ENCODE results near the gene ELOA. TPM values are rescaled to one million over a fixed set of nuclear protein-coding genes. Genes with fewer than 3 reads are reported as not detected.
A peak's percentile ranks its signal among the peaks of the same experiment; 100 is the strongest.

ELOA gene
- total RNA-seq, 1 donor from 2014 or later, result 70.2 TPM

DNA sequence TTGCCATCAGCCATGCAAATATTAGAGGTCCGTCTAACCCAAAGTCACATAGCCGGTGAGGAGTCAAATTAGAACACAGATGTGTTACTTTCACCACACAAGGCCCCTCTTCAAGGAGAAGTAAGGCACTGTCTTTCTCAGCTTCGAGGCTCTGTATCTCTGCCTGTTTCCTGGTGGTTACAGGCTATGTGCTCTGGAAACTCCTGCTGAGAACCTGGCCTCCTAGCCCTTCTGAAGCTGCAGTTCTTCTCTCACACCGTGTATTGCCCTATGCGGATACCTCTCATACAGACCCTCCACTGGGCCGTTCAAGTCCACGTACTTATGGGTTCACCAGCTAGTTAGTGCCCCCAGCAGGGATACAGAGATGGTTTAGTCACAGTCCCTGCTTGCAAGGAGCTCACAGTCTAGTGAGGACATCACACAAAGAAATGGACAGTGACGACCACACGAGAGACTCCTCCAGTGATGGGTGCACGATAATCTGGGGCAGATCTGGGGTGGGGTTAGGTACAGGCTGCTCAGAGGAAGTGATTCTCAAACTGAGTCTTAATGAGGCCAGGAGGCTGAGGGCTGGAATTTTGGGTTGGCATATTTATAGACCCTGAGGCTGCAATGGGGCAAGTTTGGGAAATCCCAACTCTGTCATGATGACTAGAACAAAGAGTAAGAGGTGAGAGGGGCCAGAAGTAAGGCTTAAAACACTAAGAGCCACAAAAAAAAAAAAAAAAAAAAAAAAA is 22.8 kb upstream of the ELOA start:
- peak; percentile 69 for ATAC-seq (ENCODE audit: low read depth)
- peaks cover 63% of the 10 kb centered on the region for H3K4me1 Mint-ChIP-seq
- DNase-seq, result peak; percentile 41

DNA sequence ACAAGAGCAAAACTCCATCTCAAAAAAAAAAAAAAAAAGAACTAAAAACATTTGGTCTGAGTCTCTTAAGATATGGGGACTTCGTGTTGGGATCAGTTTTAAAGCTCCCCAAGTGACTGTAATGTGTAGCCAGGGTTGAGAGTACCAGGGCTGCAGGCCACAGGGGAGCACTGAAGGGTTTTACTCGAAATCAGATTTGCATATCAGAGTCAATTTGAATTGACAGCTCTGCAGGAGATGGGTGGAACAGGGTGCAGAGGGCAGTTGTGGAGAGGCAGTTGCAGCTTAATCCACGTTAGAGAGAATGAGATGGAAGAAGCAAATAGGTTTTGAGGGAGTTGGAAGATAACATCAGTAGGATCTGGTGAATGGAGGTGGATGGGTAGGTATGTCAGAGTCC is 20.6 kb upstream of the ELOA start:
- CTCF ChIA-PET, result interaction anchor here (0.7 to 1.6 kb wide), 4 partner anchors 23 to 49 kb away, joined by 3 to 7 read pairs (median 3); partner anchors contain the start of gene RPL11
- ATAC-seq (ENCODE audit: low read depth), result peak; percentile 70
- TF ChIP-seq, protein P1, sequence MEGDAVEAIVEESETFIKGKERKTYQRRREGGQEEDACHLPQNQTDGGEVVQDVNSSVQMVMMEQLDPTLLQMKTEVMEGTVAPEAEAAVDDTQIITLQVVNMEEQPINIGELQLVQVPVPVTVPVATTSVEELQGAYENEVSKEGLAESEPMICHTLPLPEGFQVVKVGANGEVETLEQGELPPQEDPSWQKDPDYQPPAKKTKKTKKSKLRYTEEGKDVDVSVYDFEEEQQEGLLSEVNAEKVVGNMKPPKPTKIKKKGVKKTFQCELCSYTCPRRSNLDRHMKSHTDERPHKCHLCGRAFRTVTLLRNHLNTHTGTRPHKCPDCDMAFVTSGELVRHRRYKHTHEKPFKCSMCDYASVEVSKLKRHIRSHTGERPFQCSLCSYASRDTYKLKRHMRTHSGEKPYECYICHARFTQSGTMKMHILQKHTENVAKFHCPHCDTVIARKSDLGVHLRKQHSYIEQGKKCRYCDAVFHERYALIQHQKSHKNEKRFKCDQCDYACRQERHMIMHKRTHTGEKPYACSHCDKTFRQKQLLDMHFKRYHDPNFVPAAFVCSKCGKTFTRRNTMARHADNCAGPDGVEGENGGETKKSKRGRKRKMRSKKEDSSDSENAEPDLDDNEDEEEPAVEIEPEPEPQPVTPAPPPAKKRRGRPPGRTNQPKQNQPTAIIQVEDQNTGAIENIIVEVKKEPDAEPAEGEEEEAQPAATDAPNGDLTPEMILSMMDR (IDR thresholded peaks at IDR 0.05), result no peak
- POLR2A ChIA-PET, result interaction anchor here (0.6 to 7.0 kb wide), 22 partner anchors 9 to 701 kb away, joined by 3 to 145 read pairs (median 5); partner anchors contain the start of genes CNR2, ELOA, ID3 and PITHD1
- Mint-ChIP-seq H3K4me3 (peak overlapping the region; percentile 71), H3K27me3 (no peaks in the 10 kb centered on the region), H3K9me3 (no peaks in the 10 kb centered on the region), H3K36me3 (ENCODE audit: low read depth) (no peaks in the 10 kb centered on the region), H3K4me1 (peaks cover 78% of the 10 kb centered on the region), H3K27ac (peak overlapping the region; percentile 80)
- intact Hi-C loops (cut with micrococcal nuclease), result loop anchor here (10.0 kb wide), 1 partner anchor 168 kb away; the partner anchor contains the start of gene ID3
- no peak for DNase-seq

More for the DNA sequence above, 22.8 kb upstream of the ELOA start:
- Mint-ChIP-seq H3K27me3 (no peaks in the 10 kb centered on the region), H3K27ac (peak overlapping the region; percentile 80), H3K36me3 (ENCODE audit: low read depth) (peaks cover 2% of the 10 kb centered on the region), H3K4me3 (peak overlapping the region; percentile 55), H3K9me3 (no peaks in the 10 kb centered on the region)
- CTCF ChIA-PET, result interaction anchor here (1.1 to 1.2 kb wide), 3 partner anchors 24 to 196 kb away, joined by 3 to 7 read pairs (median 3); partner anchors contain the start of gene RPL11
- POLR2A ChIA-PET, result interaction anchor here (0.6 to 7.0 kb wide), 13 partner anchors 9 to 376 kb away, joined by 3 to 145 read pairs (median 5); partner anchors contain the start of genes ELOA, HNRNPR and RPL11
- intact Hi-C loops (cut with micrococcal nuclease), result loop anchor here (1.0 to 10.0 kb wide), 5 partner anchors 8 to 166 kb away; partner anchors contain the start of genes ELOA, ID3 and RPL11
- TF ChIP-seq, protein P1 (IDR thresholded peaks at IDR 0.05), result no peak

DNA sequence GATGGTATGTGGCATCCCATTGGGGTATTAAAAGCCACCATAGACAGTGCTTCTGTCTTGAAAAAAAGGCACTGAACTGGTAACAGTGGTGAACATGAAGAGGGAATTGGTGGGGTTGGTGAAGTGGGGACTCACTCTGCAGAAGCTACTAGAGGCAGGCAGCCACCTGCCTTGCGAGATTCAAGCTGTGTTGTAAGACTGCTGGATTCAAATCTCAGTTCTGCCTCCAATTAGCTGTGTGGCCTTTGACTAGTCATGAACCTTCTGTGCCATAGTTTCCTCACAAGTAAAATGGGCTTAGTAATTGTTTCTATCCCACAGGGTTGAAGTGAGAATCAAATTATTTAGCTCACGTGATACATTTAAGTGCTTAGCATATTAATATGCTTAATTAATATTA is 16.6 kb upstream of the ELOA start:
- peaks cover 78% of the 10 kb centered on the region for H3K4me1 Mint-ChIP-seq
- TF ChIP-seq, protein P1 (IDR thresholded peaks at IDR 0.05), result no peak
- H3K9me3 Mint-ChIP-seq, result no peaks in the 10 kb centered on the region
- no peaks in the 10 kb centered on the region for H3K27me3 Mint-ChIP-seq
- no peak for ATAC-seq (ENCODE audit: low read depth)
- DNase-seq, result no peak
- H3K4me3 Mint-ChIP-seq, result peak overlapping the region; percentile 19
- ChIA-PET POLR2A (interaction anchor here (0.6 to 4.3 kb wide), 11 partner anchors 10 to 1746 kb away, joined by 3 to 55 read pairs (median 5); partner anchors contain the start of genes ASAP3, ELOA, HNRNPR and RPL11), CTCF (interaction anchor here (0.9 to 1.7 kb wide), 4 partner anchors 19 to 35 kb away, joined by 3 to 9 read pairs (median 4); partner anchors contain the start of gene RPL11)
- intact Hi-C loops (cut with micrococcal nuclease), result loop anchor here (10.0 kb wide), 1 partner anchor 172 kb away; the partner anchor contains the start of gene ID3
- no peaks in the 10 kb centered on the region for H3K36me3 Mint-ChIP-seq (ENCODE audit: low read depth)
- peak overlapping the region; percentile 89 for H3K27ac Mint-ChIP-seq

DNA sequence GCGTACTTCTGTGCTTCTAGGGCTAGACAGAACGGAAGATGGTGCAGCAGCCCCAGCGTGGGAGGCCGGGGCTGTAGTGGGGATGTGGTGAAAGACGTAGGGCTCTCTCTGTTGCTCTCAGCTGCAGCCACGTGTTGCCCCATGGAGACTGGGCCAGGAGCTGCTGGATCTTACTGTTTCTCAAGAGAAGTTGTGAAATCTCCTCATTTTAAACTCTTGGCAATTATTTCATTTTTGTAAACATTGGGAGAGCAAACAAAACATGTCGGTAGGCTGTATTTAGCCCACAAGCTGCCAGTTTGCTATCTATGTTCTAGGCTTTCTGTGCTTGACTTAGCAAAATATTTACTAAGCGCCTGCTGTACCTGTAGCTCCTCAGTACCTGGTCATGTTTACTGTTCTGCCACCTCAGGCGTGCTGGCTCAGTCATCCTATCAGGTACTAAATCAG is 15.9 kb upstream of the ELOA start:
- Mint-ChIP-seq H3K4me1 (peaks cover 73% of the 10 kb centered on the region), H3K4me3 (peak overlapping the region; percentile 70), H3K36me3 (ENCODE audit: low read depth) (no peaks in the 10 kb centered on the region), H3K9me3 (no peaks in the 10 kb centered on the region), H3K27me3 (no peaks in the 10 kb centered on the region), H3K27ac (peak overlapping the region; percentile 89)
- ATAC-seq (ENCODE audit: low read depth) (no peak), DNase-seq (no peak)
- TF ChIP-seq, protein P1 (IDR thresholded peaks at IDR 0.05), result no peak
- ChIA-PET CTCF (interaction anchor here (0.8 to 1.7 kb wide), 5 partner anchors 18 to 35 kb away, joined by 3 to 9 read pairs (median 3); partner anchors contain the start of gene RPL11), POLR2A (interaction anchor here (0.7 to 4.3 kb wide), 10 partner anchors 10 to 383 kb away, joined by 3 to 55 read pairs (median 4); partner anchors contain the start of genes ELOA, HNRNPR and RPL11)
- intact Hi-C loops (cut with micrococcal nuclease), result loop anchor here (10.0 kb wide), 1 partner anchor 173 kb away; the partner anchor contains the start of gene ID3

All from activated B cell treated with CpG ODN at 0.5 μM for 24 hours (primary cell).